OCI-LY7 (cell line): ENCODE results near the gene RIMBP2.

ENCODE experiments used
- CTCF ChIP-seq: fragments of 200-600 bp; sonication (generic); conservative IDR thresholded peaks from 2 replicates; pipeline ENCODE4 v1.5.1; 2014; ENCODE audit warnings: mild to moderate bottlenecking, antibody characterized with exemption, low read length, moderate library complexity, mixed read lengths
- EZH2phosphoT487 ChIP-seq: fragments of 200-600 bp; sonication (generic); IDR thresholded peaks from 2 replicates; pipeline ENCODE4 v1.6.1; 2018; ENCODE audit warnings: low read depth, borderline replicate concordance, mild to moderate bottlenecking, mixed run types, antibody characterized with exemption, low read length, moderate library complexity, mixed read lengths

DNA sequence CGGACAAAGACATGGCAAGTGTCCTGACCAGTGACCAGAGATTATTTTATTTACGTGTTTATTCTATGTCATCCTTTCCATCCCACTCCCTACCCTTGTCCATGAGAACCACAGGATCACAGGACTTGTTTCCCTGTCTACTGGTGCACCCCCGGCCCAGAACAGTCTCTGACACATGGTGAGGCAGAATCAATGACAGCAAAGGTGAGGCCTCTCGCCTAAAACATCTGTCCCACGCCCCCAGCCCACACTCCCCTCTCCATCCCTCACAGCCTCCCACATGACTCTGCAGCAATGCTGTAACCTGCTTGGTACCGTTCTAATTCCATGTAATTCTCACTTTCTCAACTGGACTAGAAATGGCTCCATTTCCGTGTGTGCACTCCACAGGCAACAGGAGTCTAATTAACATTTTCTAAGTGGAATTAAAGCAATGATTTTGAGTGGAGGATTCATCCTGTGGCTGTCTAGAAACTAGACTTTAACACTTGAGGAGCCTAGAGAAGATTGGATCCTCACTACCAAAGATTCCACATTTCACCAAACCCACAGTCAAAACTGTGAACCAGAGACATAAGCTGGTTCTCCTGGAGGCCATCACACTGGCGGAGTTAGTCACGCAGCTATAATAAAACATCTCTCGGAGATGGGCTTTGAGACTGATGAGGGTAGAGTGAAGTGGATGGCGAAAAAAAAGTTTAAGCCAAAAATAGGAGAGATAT lies 228.3 kb downstream of the RIMBP2 start:
- TF ChIP-seq CTCF = no peak
- no peak for TF ChIP-seq EZH2phosphoT487
